ACC112 (cell line): ENCODE measurements around the gene ESPL1.

Source experiments
- H2AFZ ChIP-seq: fragments of 200-600 bp; sonication (generic); one replicate; pipeline ENCODE4 v1.6.0; 2017; ENCODE audit warnings: antibody characterized with exemption, low read length; ENCODE audit not compliant: unreplicated experiment
- H3K27ac ChIP-seq: fragments of 200-600 bp; sonication (generic); 2 replicates; pipeline ENCODE4 v1.5.1; 2014; ENCODE audit warnings: low read depth, mild to moderate bottlenecking, antibody characterized with exemption, low read length, moderate library complexity
- H3K27me3 ChIP-seq: fragments of 200-600 bp; sonication (generic); 2 replicates; pipeline ENCODE4 v1.6.1; 2014; ENCODE audit warnings: mild to moderate bottlenecking, antibody characterized with exemption, low read length, moderate library complexity, mixed read lengths; ENCODE audit not compliant: insufficient read depth
- H3K36me3 ChIP-seq: fragments of 200-600 bp; sonication (generic); 2 replicates; pipeline ENCODE4 v1.6.1; 2016; ENCODE audit warnings: mild to moderate bottlenecking, antibody characterized with exemption, low read length, moderate library complexity, mixed read lengths; ENCODE audit not compliant: insufficient read depth
- H3K4me1 ChIP-seq: fragments of 200-600 bp; sonication (generic); one replicate; pipeline ENCODE4 v1.6.1; 2016; ENCODE audit warnings: low read length, mixed read lengths; ENCODE audit not compliant: insufficient read depth, unreplicated experiment, control insufficient read depth
- H3K4me3 ChIP-seq: fragments of 200-600 bp; sonication (generic); 2 replicates; pipeline ENCODE4 v1.5.1; 2014; ENCODE audit warnings: mild to moderate bottlenecking, low read depth, low read length
- H3K79me2 ChIP-seq: fragments of 200-600 bp; sonication (generic); one replicate; pipeline ENCODE4 v1.6.0; 2016; ENCODE audit warnings: low read length; ENCODE audit not compliant: control insufficient read depth, unreplicated experiment, insufficient read depth

The ESPL1 gene

DNA sequence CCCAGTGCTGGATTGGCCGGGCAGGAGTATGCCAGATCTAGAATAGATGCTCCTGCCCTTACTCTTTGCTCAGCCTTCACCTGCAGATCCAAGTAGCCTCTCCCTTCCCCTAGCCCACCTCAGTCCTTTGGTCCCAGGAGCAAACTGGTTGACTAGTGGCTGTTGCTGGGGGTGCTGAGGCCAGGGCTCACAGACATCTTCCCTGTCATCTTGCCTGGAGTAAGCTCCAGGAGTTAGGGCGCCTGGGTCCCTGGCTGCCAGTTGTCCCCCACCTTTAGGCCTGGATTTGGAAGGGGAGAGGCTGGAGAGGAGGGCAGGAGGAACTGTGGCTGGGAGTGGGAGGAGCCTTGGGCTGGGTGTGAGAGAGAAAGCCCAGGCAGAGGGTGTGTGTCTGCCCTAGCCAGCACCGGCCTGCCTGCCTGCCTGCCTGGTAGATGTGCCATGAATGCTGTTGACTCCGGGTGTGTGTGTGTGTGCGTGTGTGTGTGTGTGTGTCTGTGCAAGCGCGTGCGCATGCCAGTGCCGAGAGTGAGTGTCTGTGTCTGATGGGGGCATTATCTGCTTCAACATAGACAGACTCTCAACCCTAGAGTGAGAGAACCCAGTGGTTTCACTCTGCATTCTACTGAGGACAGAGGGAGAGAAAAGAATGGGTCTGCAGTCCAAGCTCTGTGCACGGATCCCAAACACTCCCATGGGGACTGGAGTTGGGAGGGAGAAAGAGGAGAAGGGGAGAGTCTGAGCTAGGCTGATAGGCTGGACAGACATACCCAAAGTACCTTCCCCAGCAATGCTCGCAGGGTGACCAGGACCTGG, 35.2 kb upstream of the ESPL1 start:
- Histone ChIP-seq H2AFZ (peak overlapping the region; percentile 11), H3K27me3 (no peaks in the 10 kb centered on the region; the same call in 1 of the 2 replicates), H3K79me2 (no peaks in the 10 kb centered on the region), H3K4me3 (peak overlapping the region; percentile 75), H3K36me3 (no peaks in the 10 kb centered on the region), H3K4me1 (peaks cover 26% of the 10 kb centered on the region), H3K27ac (no peak overlapping the region)

DNA sequence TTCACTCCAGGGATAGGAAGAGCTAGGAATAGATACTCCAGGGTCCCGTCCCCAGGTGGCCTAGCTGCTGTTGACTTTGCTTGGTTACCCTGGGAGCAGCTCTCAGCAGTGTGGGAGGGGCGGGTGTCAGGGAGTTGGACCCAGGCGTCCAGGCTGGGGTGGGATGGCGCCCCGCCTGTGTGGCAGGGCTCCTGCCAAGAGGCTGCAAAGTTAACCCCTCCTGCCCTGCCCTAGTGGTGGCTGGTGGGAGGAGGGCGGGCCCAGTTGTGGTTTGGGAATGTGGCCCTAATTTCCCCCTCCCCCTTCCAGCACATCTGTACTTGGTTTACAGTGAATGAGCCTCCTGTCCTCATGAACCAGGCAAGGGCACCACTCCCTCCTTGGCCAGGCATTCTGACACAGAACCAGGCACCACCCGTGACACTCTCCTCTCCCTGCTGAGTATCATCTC, 34.4 kb upstream of the ESPL1 start:
- no peaks in the 10 kb centered on the region; the same call in 1 of the 2 replicates for H3K27me3 ChIP-seq
- H2AFZ ChIP-seq = no peak overlapping the region
- H3K27ac ChIP-seq = no peak overlapping the region
- no peaks in the 10 kb centered on the region for H3K36me3 ChIP-seq
- peaks cover 26% of the 10 kb centered on the region for H3K4me1 ChIP-seq
- H3K79me2 ChIP-seq = no peaks in the 10 kb centered on the region
- H3K4me3 ChIP-seq = no peak overlapping the region

DNA sequence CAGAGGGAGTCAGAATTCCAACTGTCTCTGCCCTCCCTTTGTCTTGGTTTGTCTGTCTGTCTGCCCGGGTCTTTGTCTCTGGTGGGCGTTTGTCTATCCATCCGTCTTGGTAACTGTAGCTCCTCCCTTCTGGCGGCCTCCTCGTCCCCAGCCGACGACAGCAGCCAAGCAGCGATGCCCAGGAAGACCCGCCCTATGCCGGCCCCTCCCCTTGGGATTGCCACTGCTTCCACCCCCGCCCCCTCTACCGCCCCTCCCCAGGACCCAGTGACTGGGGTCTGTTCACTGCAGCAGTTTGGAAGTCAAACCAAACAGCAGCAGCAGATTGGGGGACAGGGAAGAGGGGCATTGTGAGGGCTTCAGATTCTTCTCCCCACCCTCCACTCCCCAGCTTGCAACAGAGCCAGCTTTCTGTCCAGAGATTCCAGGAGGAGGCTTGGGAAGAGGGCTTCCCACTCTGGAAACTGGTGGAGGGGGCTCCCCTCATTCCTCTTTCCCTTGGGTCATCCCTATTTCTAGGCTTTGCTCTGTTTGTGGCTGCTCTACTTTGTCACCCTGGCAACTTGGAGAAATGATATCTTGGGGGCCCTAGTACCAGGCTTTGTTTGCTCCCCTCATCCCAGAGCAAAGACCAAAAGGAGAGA, 33.7 kb upstream of the ESPL1 start:
- Histone ChIP-seq H2AFZ (no peak overlapping the region), H3K27me3 (no peaks in the 10 kb centered on the region; the same call in 1 of the 2 replicates), H3K36me3 (no peaks in the 10 kb centered on the region), H3K4me1 (peaks cover 26% of the 10 kb centered on the region), H3K4me3 (no peak overlapping the region), H3K79me2 (no peaks in the 10 kb centered on the region), H3K27ac (no peak overlapping the region)

DNA sequence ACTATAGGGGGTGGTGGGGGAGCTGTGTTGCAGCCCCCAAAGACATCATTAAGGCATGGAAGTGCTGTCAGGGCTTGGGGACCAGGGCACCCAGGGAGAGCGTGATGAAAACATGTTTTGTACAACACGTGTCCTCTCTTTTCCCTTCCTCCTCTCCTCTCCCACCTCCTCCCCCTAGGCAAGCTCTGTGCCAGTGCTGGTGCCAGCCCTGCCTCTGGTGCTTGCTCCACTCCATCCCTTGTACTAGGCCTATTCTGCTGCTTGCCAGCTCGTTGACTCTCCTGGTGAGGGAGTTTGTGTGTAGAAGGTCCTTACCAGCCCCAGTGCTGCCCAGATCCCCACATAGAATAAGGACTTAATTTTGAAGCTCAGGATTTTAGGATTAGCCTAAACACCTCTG, 32.9 kb upstream of the ESPL1 start:
- H3K4me1 ChIP-seq = peaks cover 26% of the 10 kb centered on the region
- no peak overlapping the region for H3K4me3 ChIP-seq
- H3K27ac ChIP-seq = no peak overlapping the region
- no peak overlapping the region for H2AFZ ChIP-seq
- no peaks in the 10 kb centered on the region for H3K79me2 ChIP-seq
- no peaks in the 10 kb centered on the region; the same call in 1 of the 2 replicates for H3K27me3 ChIP-seq
- H3K36me3 ChIP-seq = no peaks in the 10 kb centered on the region

DNA sequence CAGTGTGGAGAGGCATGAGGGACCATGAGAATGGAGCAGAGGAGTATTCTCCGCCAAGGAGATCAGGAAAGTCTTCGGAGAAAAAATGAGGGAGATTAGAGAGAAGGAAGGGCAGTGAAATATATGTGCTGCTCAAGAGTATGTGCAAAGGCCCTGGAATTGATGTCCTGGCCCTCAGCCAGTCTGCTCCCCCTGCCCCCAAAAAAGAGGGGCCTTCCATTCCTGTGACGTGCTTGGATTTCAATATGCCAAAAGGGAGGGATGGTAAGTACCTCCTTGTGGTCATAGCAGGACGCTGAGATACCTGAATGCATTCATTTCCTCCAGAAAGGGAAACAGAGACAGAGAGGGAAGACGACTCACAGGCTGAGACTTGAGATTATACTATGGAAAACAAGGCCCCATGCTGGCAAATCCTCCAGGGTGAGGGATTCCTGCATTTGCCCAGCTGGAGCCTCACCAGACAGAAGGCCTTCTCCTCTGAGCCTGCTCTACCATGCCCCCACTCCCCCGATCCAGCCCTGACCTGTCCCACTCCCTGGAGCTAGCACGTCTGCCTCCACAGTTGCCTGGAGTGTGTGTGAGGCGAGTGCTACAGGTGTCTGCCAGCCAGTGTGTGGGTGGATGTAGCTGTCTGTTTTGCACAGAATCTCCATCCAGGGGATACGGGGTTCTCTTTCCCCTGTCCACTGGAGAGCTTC, 32.2 kb upstream of the ESPL1 start:
- no peak overlapping the region for H3K4me3 ChIP-seq
- H2AFZ ChIP-seq = no peak overlapping the region
- H3K36me3 ChIP-seq = no peaks in the 10 kb centered on the region
- no peak overlapping the region for H3K27ac ChIP-seq
- H3K27me3 ChIP-seq = no peaks in the 10 kb centered on the region; the same call in 1 of the 2 replicates
- peaks cover 24% of the 10 kb centered on the region for H3K4me1 ChIP-seq
- no peaks in the 10 kb centered on the region for H3K79me2 ChIP-seq

DNA sequence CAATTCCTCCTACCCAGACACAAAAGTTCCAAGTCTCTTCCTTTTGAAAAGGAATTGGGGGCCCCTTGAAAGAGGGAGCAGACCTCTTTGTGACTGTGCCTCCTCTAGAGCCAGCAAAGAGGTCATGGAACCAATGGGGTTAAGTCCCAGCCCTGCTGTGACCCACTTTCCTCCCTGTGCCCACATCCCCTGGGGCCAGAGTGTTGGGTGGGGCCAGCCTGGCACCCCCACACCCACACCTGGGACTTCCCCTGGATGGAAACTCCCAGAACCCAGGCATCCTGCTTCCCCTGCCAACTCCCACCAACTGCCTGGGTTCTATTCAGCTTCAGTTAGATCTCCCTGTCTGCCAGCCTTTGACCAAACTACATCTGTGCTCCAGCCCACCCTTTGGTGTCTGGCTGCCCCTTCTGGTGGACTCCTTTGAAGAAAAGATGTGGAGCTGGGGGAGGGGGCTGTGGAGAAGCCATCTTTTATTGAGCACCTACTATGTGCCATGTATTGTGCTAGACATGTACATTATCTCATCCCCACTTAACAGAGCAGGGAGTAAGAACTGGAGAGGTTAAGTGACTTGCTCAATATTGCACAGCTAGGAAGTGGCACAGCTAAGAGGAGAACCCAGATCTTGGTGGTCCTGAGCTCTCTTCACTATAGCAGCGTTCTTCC, 31.5 kb upstream of the ESPL1 start:
- no peaks in the 10 kb centered on the region; the same call in 1 of the 2 replicates for H3K27me3 ChIP-seq
- H3K79me2 ChIP-seq = no peaks in the 10 kb centered on the region
- H3K4me3 ChIP-seq = no peak overlapping the region
- no peak overlapping the region for H2AFZ ChIP-seq
- H3K27ac ChIP-seq = no peak overlapping the region
- H3K36me3 ChIP-seq = no peaks in the 10 kb centered on the region
- H3K4me1 ChIP-seq = peaks cover 19% of the 10 kb centered on the region

DNA sequence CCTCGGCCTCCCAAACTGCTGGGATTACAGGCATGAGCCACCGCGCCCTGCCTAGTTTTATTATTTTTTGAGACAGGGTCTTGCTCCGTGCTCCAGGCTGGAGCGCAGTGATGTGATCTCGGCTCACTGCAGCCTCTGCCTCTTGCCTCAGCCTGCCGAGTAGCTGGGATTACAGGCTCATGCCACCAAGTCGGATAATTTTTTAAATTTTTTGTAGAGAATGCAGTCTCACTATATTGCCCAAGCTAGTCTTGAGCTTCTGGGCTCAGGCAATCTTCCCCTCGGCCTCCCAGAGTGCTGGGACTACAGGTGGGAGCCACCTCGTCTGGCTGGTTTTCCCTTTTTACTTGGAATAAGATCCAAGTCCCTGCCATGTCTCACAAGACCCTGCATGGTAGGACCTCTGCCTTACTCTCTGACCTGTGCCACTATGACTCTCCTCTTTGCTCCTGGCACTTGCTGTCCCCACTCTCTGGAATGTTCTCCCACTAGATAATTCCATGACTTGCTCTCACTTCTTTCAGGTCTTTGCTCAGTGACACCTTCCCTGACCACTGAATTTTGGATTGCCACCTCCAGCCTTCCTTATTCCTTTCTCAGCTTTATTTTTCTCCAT, 28.3 kb upstream of the ESPL1 start:
- no peak overlapping the region for H3K27ac ChIP-seq
- no peaks in the 10 kb centered on the region for H3K79me2 ChIP-seq
- H3K4me3 ChIP-seq = no peak overlapping the region
- H3K4me1 ChIP-seq = no peaks in the 10 kb centered on the region
- H3K27me3 ChIP-seq = peaks cover 25% of the 10 kb centered on the region
- H2AFZ ChIP-seq = no peak overlapping the region
- H3K36me3 ChIP-seq = no peaks in the 10 kb centered on the region

DNA sequence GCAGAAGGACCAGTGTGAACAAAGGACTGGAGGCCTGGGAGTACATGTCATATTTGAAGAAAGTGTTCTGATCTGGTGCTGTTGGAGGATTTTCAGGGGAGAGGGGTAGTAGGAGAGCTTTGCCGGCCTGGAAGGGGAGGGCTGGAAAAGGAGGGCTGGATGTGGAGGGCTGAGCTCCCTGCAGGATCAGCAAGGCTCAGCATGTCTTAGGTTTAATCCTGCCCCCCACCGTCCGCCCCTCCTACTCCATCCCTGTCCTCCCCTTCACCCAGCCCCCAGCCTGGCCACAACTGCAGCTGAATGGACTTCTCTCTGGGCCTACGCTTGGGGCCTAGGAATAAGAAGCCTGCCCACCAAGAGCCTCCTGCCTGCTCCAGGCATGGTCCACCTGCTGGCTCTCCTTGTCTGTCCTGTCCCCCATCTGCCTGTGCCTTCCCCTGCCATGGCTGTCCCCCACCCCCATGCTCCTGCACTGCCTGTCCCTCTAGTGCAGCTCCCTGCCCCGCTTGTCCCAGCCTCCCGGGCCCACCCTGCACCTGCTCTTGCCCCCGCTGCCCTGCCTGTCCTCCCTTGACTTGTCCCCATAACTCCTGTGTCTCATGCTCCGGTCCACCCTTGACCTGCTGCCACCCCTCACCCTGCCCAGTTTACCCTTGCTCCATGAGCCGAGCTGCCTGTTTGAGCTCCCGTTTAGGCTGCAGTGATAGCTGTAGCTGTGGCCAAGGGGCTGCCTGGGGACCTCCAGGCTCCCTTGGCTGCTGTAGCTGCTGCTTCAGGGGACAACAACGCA, 26.3 kb upstream of the ESPL1 start:
- no peak overlapping the region for H2AFZ ChIP-seq
- no peaks in the 10 kb centered on the region for H3K36me3 ChIP-seq
- no peaks in the 10 kb centered on the region for H3K4me1 ChIP-seq
- peaks cover 29% of the 10 kb centered on the region for H3K27me3 ChIP-seq
- no peak overlapping the region for H3K4me3 ChIP-seq
- no peaks in the 10 kb centered on the region for H3K79me2 ChIP-seq
- no peak overlapping the region for H3K27ac ChIP-seq

DNA sequence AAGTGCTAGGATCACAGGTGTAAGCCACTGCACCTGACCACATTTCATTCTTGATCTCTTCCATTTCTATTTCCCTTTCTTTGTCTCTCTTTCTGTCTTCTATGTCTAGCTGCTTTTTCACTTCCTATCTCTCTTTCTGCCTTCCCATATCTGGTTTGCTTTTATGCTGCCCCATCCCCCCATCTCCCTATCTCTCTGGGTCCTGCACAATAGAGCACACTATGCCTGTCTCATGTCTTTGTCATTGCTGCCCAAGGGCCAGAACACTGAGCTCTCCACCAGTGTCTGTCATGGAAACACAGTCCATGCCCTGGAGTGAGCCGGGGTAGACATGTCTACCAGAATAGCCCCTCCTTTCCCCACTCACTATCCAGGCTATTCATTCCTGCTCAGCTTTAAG, 23.8 kb upstream of the ESPL1 start:
- Histone ChIP-seq H3K4me1 (no peaks in the 10 kb centered on the region), H3K27ac (no peak overlapping the region), H3K4me3 (no peak overlapping the region), H2AFZ (no peak overlapping the region), H3K36me3 (no peaks in the 10 kb centered on the region), H3K79me2 (no peaks in the 10 kb centered on the region), H3K27me3 (peaks cover 29% of the 10 kb centered on the region)
